GM19324 (cell line): Measurements from ENCODE around the gene NFYA.
A peak's percentile ranks its signal among the peaks of the same experiment; 100 is the strongest.

Experiments used
- ATAC-seq: cut with Tn5 transposase; IDR thresholded peaks from one replicate; pipeline ENCODE4 v1.9.1; 2021; ENCODE audit warnings: mild to moderate bottlenecking, moderate library complexity; ENCODE audit not compliant: unreplicated experiment, low FRiP score

Gene NFYA

DNA sequence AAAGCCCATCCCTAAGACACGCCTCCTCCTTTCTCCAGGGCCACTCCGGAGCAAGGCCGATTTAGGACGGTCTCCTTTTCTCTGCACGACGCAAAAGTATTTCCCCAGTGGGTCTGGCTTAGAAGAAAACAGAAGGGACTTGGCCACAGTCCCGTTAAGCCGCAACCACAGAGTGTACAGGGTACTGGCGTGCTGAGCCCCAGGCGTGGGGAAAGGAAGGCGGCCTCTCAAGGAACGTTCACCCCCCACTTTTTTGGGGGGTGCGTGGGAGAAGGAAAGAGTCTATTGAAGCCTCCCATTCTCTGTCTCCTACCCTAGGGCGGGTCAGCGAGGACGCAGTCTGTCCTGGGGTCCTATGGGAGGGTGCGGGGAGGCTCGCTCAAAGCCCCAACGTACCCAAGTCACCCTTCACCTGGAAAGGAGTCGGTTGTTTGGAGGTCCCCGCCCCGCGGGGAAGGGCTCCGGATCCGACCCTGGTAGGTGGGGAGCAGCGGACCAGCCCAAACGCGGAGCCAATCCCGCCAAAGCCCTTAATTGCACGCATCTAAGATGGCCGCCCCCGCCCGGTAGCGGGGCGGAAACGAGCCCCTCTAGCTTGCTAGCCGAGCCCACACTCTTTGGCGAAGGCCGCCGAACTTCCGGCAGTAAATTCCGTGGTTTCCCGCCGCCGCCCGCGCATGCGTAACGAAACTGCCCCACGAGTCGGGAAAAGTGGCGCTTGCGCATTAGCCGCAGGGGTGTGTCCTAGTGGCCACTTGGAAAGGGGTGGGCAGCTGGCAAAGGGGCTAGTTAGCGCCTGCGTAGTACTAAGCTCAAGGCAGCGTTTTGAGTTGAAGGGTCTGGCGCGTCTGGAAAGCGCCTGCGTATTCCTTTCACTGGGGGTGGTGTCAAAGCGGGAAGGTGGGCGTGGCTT is 595 bp upstream of the NFYA start, which contains the start of gene OARD1:
Gene OARD1 (minus strand): TSS at position 434 of the 913 bp plus-strand sequence. CDS start 722 bp downstream, outside the sequence.
- ATAC-seq = peak; percentile 77

DNA sequence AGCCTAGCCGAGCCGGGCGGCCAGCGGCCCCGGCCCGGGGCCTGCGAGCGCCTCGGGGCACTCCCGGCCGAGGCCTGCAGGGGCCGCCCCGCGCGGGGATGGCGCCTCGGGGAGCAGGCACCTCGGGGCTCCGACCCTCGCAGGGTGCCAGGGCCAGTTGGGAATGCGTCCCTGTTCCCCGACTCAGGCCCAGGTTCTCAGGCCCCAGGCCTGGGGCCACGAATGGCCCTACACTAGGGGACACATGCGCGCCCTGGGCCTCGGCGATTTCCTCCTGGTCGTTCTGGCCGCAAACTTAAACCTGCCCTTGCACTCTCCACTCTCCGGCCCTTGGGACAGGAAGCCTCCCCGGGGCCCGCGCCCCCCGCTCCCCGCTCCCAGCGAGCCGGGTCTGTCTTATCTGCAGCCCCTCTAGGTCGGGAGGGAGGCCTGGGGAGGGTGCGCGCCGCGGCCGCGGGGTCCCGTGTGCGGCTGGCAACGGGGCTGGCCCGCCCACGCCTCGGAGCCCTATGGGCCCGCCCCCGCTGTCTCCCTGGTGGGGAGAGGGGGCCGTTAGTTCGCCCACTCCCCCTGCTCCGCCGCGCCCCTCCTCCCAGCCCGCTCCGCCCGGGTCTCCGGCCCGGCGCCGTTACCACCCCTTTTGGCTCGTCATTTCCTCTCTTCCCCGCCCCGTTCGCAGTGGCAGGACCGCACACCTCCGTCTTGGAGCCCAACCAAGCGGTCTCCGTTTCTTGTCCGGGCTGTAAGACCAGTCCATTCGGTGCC is 611 bp downstream of the NFYA start:
- peak; percentile 30 for ATAC-seq

DNA sequence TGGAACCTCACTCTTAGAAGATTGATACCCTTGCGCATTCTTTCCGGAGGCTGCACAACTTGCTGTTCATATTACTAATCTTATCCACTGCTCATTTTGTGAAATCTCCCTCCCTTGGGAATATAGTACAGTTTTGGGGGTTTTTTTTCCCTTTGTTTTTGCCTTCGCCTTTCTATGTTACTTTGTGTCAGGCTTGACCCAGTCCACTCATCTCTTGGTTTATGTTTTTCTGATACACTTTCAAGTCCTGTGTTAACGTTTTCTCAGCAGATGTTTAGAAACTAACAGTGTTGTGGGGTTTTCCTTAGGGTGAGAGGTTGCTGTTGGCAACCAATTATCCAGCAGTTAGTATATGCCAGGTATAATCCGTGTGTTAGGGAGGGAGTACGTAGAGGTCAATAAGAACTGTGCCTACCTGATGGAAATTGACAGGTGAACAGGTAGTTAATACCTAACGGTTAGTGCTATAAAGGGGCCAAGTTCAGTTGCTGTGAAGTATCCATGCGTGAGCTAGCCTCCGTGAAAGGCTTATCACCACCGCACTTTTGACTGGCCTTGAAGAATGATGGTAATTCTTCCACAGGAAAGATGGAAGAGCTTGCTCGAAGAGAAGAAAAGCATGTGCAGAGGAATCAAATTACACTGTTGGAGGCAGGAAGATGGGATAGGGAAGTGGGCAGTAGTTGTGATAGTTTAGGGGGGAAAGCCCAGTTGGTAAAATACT is 1.4 kb downstream of the NFYA start:
- ATAC-seq = no peak

DNA sequence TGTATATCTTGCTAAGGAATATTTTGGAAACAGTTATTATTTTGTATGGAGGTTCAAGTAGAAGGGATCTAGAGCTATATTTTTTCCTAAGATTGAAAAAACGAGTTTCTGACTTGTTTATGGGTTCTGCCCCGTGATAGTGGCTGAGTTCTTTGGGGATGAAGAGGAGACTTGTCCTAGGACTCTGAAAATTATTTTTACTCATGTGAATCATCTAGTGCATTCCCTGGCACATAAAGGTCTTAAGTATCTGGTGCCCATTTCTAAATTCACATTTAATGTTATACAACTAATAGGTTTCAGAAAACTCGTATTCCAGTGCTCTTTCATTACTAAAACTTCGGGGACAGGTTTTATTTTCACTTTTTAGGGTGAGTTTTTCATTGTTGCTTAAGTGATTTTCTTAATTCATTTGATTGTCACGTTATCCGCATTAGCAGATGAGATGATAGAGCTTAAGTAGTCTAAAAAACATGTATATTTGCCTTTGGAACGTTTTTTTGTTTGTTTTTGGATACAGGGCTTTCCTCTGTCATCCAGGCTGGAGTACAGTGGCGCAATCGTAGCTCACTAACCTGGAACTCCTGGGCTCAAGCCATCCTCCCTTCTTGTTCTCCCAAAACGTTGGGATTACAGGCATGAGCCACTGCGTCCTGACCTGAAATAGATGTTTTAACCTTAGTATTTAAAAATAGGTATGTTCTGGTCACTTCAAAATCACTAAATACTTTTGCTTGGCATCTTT is 2.1 kb downstream of the NFYA start:
- ATAC-seq = no peak

DNA sequence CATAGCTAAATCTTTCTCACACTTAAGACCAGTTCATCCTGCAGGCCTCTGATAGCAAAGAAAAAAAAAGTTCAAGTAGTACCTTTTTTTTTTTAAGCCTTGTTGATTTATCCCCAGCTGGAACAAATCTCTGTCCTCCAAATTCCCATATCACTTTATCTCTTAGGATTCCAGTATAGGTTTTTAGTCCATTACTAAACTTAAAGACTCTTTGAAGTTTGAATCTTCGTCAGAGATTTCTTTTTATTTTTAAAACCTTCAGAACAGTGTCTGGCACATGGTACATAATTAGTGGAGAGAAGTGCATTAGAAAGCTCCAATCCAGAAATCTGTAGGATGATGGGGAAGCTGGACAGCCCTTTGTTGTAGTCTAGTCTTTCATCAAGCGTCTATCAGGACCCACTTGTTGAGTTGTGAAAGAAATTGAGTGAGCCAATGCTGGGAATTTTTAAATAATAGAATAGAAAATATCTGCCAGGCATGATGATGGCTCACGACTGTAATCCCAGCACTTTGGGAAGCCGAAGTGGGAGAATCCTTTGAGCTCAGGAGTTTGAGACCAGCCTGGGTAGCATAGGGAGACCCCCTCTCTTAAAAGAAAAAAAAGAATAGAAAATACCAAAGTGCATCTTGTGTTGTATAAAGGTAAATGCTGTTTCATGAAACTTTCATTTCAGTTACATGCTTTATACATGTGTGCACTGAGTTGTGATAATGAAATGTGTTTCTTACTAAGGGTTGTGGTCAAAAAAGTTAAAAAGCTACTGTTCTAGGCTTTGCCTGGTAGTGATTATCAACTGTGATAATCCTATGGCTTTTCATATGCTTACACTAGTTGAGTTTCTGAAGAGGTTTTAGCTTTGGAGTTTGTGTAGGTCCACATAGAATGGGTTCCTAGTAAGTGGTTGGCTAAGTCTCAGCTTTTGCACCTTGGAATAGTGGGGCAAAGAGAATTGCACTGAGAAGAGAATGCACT is 3.2 kb downstream of the NFYA start:
- ATAC-seq = no peak

DNA sequence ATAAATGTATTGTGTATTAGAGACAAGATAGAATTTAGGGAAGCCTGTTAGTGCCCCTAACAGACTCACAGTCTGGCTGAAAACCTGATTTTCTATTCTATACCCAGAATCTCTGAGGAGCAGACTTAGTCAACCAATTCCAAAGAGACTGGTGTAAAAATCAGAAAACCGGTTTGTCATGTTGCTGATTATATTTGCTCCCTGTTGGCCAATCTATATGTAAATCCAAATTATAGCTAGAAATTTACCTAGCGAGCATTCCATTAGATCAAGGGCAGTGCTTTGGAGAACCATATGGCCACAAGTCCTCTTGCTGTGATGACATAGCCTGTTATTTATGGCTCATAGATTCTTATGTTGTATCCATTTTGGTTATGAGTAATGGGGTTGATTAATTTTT is 4.8 kb downstream of the NFYA start:
- no peak for ATAC-seq

DNA sequence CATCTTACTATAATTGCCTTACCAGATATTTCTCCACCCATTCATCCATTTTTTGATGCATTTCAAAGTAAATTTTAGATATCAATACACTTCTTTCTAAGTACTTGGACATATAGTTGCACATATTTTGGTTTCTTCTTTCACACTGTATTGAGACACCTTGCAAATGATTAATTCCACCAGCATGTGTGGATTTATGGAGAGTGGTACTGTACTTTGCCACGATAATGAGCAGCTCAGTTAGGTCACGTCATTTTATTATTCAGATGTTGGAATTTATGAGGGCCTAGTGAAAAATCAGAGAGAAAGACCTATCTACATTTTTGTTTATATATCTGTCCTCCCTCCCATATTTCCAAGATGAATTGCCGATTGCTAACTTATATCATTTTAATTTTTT is 5.3 kb downstream of the NFYA start:
- ATAC-seq = no peak

DNA sequence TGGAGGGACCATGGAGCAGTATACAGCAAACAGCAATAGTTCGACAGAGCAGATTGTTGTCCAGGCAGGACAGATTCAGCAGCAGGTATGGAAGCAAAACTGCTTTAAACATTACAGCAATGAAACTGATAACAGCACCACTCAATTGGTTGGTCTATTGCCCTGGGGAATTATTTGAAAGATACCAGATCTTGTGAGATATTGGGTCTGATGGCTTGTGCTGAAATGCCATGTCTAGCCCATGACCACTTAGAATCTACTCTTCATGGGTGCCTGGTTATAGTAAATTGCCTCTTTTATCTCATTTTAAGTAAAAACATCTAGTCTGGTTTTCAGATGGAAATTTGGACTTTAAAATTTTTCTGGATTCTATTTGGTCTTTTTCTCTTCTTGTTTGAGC is 6.3 kb downstream of the NFYA start:
- ATAC-seq = no peak

DNA sequence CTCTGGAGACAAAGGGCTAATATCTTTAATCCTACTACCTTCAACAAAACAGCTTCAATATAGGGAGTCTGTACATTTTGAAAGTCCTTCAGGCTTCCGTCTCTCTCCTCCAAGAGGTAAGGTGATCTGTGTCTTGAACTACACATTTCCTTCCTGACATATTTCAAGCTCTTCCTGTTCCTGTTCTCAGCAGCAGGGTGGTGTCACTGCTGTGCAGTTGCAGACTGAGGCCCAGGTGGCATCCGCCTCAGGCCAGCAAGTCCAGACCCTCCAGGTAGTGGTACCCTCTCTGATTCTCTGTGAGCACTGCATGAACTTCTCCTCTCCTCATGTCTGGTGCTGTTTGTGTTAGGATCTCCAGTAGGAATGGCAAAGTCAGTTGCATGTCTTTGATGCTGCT is 7.8 kb downstream of the NFYA start:
- ATAC-seq = no peak

DNA sequence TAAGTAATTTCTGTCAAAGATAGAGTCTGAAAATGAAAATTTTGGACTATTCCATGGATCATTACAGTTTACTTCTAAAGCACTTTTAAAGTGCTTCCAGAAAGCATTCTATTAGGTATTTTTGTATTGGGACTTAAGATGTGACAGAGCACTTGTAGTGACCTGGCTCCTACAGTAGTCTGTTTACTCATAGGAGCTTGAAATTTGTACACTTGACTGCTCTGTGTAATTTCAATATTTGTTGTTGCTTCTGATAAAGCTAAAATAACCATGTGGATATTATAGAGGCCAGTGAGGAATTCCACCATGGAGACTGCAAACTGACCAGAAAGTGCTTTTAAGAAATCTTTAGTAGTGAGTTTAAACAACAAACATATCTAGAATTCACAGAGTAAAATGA is 10.3 kb downstream of the NFYA start:
- ATAC-seq = no peak

DNA sequence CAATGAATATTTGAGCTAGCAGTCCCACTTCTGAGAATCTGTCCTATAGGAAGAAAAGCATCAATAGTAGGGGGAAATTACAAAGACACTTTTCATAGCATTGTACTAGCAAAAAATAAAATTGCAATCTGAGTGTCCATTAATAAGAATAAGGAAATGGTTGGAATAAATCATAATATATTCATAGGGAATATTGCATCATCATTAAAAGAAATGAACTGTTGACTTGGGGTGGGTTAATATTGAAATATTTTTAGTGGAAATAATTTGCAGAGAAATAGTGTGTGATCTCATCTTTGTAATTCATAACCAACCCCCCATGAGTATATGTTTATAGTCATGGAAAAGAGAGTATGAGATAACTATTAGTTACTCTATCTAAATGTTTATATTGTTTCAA is 12.4 kb downstream of the NFYA start:
- no peak for ATAC-seq

DNA sequence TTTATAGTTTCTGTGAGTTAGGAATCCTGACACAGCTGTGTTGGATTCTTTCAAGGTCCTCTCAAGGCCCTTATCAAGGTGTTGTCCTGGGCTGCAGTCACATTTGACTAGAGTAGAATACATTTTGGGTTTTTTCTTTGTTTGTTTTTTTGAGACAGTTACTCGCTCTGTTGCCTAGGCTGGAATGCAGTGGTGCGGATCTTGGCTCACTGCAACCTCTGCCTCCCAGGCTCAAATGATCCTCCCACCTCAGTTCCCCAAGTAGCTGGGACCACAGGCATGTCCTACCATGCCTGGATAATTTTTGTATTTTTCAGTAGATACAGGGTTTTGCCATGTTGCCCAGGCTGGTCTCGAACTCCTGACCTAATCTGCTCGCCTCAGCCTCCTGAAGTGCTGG is 15.7 kb downstream of the NFYA start:
- no peak for ATAC-seq

DNA sequence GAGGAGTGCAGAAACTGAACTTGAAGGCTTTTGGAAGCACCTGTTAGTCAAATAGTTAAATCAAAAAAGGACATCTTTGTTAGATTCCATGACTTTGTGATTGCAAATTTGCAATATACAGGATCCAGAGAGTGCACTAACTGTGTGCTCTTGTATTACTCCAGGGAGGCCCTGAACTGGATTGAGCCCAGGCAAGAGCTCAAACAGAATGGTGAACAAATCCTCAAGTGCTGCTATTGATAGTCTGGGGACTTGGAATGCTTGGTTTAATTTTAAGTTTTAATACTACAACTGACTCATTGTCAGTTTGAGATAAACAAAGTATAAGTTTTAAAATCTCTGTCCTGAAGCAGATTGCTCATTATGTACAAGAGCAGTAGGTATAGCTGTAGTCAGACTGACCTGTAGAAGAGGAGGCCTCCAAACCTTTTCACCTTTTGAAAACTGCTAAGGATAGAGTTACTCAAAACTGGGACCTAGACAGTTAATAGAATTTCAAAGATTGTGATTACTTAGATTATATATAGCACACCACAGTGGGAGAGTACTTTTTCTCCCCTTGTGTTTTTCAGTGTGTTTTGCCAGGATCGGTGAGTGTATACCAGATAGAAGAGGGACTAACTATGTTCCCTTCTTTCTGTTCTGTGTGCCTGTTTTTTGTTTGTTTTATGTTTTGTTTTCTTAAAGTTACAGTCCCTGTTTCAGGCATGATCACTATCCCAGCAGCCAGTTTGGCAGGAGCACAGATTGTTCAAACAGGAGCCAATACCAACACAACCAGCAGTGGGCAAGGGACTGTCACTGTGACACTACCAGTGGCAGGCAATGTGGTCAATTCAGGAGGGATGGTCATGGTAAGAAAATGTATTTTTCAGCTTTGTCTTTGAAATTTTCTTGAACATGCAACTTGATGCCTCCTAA is 18.3 kb downstream of the NFYA start:
- ATAC-seq = no peak

DNA sequence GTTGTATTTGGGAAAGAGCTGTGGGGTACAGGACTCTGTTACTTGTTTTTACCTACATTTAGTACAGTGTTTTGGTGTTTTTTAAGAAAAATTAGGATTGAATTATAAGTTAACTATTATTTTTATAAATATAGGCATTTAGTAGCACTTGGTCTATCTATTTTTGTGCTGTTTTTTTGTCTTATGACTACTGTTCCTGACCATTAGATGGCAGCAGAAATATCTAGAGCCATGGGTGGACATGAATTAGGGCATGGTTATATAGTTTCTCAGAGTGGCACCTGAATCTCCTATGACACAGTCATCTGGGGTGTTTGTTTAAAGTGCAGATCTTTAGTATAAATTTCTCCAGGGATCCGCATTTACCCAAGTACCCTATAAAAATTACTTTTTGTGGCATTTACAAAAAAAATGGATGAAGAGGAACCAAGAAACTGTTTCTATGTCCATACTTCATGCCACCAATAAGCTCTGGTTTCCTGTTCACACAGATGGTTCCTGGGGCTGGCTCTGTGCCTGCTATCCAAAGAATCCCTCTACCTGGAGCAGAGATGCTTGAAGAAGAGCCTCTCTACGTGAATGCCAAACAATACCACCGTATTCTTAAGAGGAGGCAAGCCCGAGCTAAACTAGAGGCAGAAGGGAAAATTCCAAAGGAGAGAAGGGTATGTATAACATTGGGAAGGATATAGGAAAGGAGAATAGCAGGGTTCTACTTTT is 19.8 kb downstream of the NFYA start:
- ATAC-seq = no peak

DNA sequence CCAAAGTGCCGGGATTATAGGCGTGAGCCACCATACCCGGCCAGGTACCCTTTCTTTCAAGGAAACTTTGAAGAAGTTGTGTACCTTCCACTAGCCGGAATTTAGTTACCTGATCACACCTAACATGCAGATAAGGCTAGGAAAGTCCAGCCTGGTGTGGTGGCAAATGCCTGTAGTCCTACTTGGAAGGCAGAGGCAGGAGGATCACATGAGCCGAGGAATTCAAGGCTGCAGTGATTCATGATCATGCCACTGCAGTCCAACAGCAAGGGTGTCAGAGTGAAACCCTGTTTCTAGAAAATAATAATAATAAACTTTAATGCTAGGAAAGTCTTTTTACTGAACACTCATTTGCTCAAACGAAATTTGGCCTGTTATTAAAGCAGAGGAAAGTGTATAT is 21.0 kb downstream of the NFYA start:
- ATAC-seq = no peak

DNA sequence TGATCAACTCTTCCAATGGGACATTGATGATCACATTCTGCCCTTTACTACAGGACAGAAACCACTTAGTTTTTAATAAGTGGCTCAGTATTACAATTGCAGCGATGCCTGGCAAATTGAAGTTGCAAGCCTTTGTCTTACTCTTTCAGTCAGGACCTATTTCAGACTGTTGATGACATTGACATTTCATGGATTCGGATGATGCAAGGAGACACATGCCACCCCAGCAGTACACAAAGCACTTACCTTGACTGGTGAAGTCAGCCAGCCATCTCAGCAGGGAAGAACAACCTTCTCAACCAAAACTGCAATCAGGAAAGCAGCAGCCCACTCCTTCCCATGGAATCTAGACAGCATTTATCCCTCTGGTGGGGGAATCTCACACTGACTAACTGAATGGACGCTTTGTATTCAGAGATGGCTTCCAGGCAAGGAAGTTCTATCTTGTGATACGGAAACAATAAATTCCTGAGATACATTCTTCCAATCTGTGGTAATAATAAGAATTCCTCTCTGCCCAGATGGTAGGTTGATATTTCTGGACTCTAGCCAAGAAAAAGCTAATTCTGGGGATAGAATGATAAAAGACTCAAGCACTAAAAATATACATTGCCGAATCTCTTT is 24.8 kb downstream of the NFYA start:
- no peak for ATAC-seq

DNA sequence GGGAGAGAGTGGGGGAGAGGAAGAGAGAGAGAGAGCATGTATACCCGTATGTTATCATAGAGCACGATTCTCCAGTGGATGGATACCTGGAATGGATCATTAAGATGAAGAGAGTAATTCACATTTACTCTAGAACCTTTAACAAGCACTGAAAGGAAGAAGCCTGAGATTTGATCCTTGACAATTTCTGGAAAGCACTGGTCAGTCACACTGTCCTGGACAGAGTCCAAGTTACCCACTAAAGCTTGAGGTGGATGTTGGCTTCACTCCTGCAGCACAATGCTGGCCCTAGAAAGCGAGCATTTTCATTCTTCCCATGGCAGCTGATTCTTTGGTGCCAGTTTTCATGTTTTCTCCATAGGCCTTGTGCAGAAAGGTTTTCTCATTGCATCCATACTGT is 25.6 kb downstream of the NFYA start:
- no peak for ATAC-seq
